MM.1S (cell line): ENCODE data around the gene VPS13A.

Experiments
- CTCF ChIP-seq: fragments of 300-600 bp; sonication (generic); IDR thresholded peaks from 2 replicates; pipeline ENCODE4 v1.5.1; 2016; ENCODE audit warnings: antibody characterized with exemption, low read length, mixed read lengths
- EZH2 ChIP-seq: fragments of 300-600 bp; sonication (generic); optimal IDR thresholded peaks from 2 replicates; pipeline ENCODE3; 2017; ENCODE audit warnings: low read depth, mild to moderate bottlenecking, antibody characterized with exemption, low read length, mixed read lengths

GRCh38 chr9:77435688-77436087 lies 258.4 kb downstream of the VPS13A start:
- TF ChIP-seq CTCF = no peak
- no peak for TF ChIP-seq EZH2
